Measurements from ENCODE around the gene TMA7.

TMA7 gene

GRCh38 chr3:48425281-48425812 lies 14.7 kb upstream of the TMA7 start:
- Mint-ChIP-seq H3K9me3 (no peaks in the 10 kb centered on the region), H3K27ac (no peak overlapping the region)

DNA sequence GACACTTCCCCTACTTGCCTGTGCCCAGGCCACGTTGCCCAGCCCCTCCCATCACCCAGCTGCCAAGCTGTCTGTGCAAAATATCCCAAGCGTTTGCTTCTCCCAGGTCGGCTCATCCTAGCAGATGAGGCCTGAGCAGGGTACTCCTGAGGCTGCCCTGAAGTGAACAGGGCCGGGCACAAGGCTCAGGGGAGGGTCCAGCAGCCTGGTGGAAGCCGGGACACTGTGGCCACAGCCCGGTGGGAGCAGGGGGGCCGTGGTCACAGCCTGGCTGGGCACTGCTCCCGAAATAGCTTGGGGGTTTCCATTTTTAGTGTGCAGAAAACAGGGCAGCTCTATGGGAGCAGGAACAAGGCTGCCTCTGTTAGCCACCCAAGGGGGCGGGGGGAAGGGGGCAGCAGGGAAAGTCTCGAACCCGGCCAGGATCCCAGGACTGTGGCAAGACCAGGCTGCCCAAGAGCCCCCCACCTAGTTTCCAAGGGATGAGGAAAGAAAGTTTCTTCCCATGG lies 13.6 kb upstream of the TMA7 start:
- Mint-ChIP-seq H3K27ac (no peak overlapping the region), H3K36me3 (ENCODE audit: low read depth) (no peaks in the 10 kb centered on the region), H3K4me1 (ENCODE audit: low read depth) (no peaks in the 10 kb centered on the region), H3K9me3 (no peaks in the 10 kb centered on the region), H3K27me3 (peaks cover 8% of the 10 kb centered on the region), H3K4me3 (no peak overlapping the region)

More at GRCh38 chr3:48425281-48425812, 14.7 kb upstream of the TMA7 start:
- Mint-ChIP-seq H3K36me3 (ENCODE audit: low read depth) (no peaks in the 10 kb centered on the region), H3K27me3 (peaks cover 8% of the 10 kb centered on the region), H3K4me3 (no peak overlapping the region), H3K4me1 (ENCODE audit: low read depth) (no peaks in the 10 kb centered on the region)

GRCh38 chr3:48426944-48427629 lies 13.0 kb upstream of the TMA7 start:
- H3K4me1 Mint-ChIP-seq (ENCODE audit: low read depth) = no peaks in the 10 kb centered on the region
- no peak overlapping the region for H3K4me3 Mint-ChIP-seq
- peaks cover 8% of the 10 kb centered on the region for H3K27me3 Mint-ChIP-seq
- peaks cover 6% of the 10 kb centered on the region for H3K36me3 Mint-ChIP-seq (ENCODE audit: low read depth)
- H3K27ac Mint-ChIP-seq = no peak overlapping the region
- H3K9me3 Mint-ChIP-seq = no peaks in the 10 kb centered on the region

- Mint-ChIP-seq H3K4me3 (peak overlapping the region; percentile 40), H3K9me3 (no peaks in the 10 kb centered on the region), H3K27me3 (peaks cover 8% of the 10 kb centered on the region), H3K36me3 (ENCODE audit: low read depth) (peaks cover 9% of the 10 kb centered on the region), H3K4me1 (ENCODE audit: low read depth) (no peaks in the 10 kb centered on the region), H3K27ac (no peak overlapping the region)
Observed at GRCh38 chr3:48427630-48427962, 12.5 kb upstream of the TMA7 start.

DNA sequence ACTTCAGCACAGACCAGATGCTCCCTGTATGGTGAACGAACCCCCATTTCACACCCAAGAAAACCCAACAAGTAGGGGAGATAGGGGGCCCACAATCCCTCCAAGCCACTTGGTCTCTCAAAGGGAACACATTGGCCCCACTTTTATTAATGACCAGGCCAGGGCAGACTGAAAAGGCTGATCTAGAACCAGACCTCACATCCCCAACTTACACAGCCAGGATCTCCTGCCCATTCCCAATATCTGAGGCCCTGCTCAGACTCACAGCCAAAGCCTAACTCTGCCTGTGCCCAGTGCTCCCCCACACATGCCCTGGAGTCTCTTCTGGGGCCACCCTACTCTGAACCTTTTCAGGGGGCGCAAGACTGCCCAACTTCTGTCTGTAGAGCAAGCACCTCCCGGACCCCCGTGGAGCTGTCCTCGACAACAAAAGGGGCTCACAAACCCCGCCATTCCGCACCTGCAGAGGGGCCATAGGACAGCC lies 11.9 kb upstream of the TMA7 start:
- no peaks in the 10 kb centered on the region for H3K9me3 Mint-ChIP-seq
- H3K36me3 Mint-ChIP-seq (ENCODE audit: low read depth) = peaks cover 11% of the 10 kb centered on the region
- peaks cover 8% of the 10 kb centered on the region for H3K27me3 Mint-ChIP-seq
- no peak overlapping the region for H3K27ac Mint-ChIP-seq
- H3K4me3 Mint-ChIP-seq = peak overlapping the region; percentile 41
- no peaks in the 10 kb centered on the region for H3K4me1 Mint-ChIP-seq (ENCODE audit: low read depth)

DNA sequence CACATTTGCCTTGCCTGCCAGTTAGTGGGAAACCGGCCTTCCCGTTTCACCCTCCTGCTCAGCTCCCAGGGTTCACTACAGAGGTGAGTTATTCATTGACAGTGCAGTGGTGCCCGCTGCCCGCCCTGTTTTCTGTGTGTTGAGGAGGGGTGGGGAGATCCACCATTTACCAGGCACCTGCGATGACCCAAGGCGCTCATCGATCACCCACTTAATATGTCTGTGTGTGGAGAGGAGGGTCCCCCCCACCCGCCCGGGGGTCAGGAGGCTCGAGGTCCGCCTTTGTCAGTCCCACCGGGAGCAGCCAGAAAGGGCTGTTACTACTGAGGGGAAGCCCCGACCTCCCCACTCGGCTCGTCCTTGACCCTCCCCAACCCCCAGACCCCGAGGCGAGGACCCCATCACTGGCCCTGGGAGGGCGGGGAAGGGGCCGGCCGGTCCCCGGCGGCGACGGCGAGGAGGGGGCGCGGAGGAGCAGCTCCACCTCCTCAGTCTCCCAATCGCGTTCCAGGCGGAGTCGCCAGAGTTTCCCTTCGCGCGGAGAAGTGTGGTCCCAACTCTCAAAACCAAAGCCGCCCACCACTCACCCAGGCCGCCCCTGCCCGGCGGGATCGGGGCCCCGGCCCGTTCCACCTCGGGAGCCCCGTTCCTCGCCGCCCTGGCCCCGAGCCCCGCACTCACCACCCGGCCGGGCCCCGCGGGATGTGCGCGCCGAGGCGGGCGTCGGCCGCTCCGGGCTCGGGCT lies 11.3 kb upstream of the TMA7 start:
- Mint-ChIP-seq H3K9me3 (no peaks in the 10 kb centered on the region), H3K36me3 (ENCODE audit: low read depth) (peaks cover 14% of the 10 kb centered on the region), H3K4me1 (ENCODE audit: low read depth) (no peaks in the 10 kb centered on the region), H3K27me3 (peaks cover 8% of the 10 kb centered on the region), H3K4me3 (peak overlapping the region; percentile 41), H3K27ac (no peak overlapping the region)

GRCh38 chr3:48429317-48429959 lies 10.6 kb upstream of the TMA7 start:
- Mint-ChIP-seq H3K36me3 (ENCODE audit: low read depth) (peaks cover 21% of the 10 kb centered on the region), H3K4me3 (peak overlapping the region; percentile 73), H3K27ac (peak overlapping the region; percentile 36)

DNA sequence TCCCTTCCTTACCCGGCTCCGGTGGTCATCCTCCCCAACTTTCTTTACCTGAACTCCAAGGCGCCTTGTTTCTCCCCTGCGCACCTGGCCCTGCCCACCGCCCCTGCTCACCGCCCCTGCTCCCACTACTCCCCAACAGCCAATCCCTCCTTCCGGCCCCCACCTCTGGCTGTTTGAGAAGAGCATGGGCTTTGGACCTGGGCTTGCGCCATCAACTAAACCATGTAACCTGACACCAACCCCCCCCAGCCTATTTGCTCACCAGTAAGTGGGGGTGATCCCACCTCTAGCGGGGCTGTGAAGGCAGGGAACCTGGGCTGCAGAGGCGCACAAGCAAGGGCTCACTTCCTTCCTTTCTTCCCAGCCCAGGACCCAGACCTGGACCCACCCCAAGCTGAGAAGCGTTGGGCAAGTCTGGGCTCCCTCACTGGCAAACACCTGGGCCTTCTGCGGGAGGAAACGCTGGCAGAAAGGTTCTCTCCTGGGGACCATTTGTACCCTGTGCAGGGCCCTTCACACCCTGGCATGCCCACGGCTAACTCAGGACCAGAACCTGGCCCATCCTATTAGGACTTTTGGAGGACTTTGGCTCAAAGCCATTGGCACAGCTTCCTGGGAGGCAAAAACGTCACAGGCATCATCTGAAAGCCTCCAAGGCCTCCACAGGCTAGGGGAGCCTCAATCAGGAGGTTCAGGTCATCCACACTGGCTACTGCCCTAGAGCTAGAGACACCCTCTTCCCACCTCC lies 9.9 kb upstream of the TMA7 start, which contains the start of gene PLXNB1:
PLXNB1 (minus strand) TSS at position 127 of the 748 bp plus-strand sequence. CDS start 5,475 bp downstream, outside the sequence.
- Mint-ChIP-seq H3K4me3 (peak within 1 kb of the TSS; percentile 73), H3K27ac (peak within 1 kb of the TSS; percentile 36), H3K36me3 (ENCODE audit: low read depth) (peaks cover 22% of the 10 kb centered on the region), H3K9me3 (no peaks in the 10 kb centered on the region), H3K27me3 (peaks cover 8% of the 10 kb centered on the region), H3K4me1 (ENCODE audit: low read depth) (peaks cover 5% of the 10 kb centered on the region)

More at GRCh38 chr3:48429317-48429959, 10.6 kb upstream of the TMA7 start:
- H3K27me3 Mint-ChIP-seq = peaks cover 8% of the 10 kb centered on the region
- H3K9me3 Mint-ChIP-seq = no peaks in the 10 kb centered on the region
- H3K4me1 Mint-ChIP-seq (ENCODE audit: low read depth) = peaks cover 5% of the 10 kb centered on the region

- no peak overlapping the region for H3K27ac Mint-ChIP-seq
- H3K4me3 Mint-ChIP-seq = peak overlapping the region; percentile 9
- H3K27me3 Mint-ChIP-seq = peaks cover 8% of the 10 kb centered on the region
- no peaks in the 10 kb centered on the region for H3K9me3 Mint-ChIP-seq
- H3K36me3 Mint-ChIP-seq (ENCODE audit: low read depth) = peaks cover 22% of the 10 kb centered on the region
- peaks cover 5% of the 10 kb centered on the region for H3K4me1 Mint-ChIP-seq (ENCODE audit: low read depth)
Observed at GRCh38 chr3:48430708-48431101, 9.4 kb upstream of the TMA7 start.

DNA sequence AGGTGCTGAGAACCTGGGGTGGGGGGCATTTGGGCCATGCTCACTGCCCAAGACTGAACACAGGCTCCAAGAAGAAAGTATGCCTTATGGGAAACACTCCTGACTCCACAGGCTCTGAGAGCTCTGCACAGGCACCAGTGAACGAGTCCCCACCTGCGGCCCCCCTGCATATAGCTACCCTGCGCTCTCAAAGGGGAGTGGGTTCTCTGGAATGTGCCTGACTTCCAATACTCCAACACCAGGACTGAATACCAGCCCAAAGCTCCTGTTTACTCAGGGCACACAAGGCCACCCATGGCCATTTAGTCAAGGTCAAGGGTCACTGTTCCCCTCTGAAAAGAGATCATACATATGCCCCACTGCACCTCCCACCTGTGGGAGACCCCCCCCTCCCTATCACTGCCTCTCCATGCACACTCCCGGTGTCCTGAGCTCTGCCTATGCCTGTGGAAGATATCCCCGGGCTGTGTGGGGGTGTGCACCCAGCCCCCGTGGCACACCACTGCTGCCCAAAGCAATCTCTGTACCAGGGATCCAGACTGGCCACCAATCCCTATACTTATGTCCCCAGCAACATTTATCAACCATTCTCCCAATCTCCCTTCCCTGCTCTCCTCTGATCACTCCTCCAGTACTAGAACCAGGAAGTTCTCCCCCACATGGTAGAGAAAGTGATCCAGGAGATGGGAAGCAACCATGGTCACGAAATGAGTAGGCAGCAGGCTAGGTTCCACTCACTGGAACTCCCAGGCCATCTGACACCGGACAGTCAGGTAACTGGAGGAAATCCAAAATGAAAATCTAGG lies 8.6 kb upstream of the TMA7 start:
- Mint-ChIP-seq H3K27me3 (peaks cover 8% of the 10 kb centered on the region), H3K4me1 (ENCODE audit: low read depth) (peaks cover 5% of the 10 kb centered on the region), H3K9me3 (no peaks in the 10 kb centered on the region), H3K36me3 (ENCODE audit: low read depth) (peaks cover 22% of the 10 kb centered on the region), H3K4me3 (peak overlapping the region; percentile 9), H3K27ac (no peak overlapping the region)

GRCh38 chr3:48432411-48433371 lies 7.4 kb upstream of the TMA7 start:
- Mint-ChIP-seq H3K4me3 (no peak overlapping the region), H3K36me3 (ENCODE audit: low read depth) (peaks cover 22% of the 10 kb centered on the region), H3K4me1 (ENCODE audit: low read depth) (peaks cover 7% of the 10 kb centered on the region), H3K9me3 (no peaks in the 10 kb centered on the region), H3K27ac (no peak overlapping the region), H3K27me3 (peaks cover 8% of the 10 kb centered on the region)

DNA sequence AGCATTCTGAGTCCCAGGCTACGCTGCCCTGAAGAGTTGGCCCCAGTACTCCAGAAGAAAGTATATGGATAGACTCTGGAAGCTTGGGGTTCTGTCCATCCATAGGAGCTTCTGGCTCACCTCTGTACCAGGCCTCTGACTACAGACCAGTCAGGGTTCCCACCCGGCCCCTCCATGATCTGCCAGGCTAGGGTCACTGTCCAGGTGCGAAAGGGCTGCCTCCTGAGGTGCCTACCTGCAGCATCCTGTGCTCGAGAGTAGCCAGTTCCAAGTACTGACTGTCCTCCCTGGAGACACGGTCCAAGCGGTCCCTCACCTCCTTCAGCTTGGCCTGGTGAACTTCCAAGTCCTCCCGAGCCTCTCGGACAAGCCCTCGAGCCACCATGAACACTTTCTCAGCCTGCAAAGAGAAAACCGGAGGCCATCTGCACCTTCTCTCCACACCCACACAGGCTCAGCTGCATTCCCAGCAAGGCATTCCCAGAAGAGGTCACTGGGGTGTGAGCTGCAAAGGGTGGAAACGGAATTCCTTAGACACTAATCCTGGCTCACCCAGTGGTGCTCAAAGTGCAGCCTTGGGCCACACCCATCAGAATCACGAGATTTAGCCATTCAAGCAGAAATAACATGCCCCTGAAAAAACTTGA lies 6.5 kb upstream of the TMA7 start:
- Mint-ChIP-seq H3K4me1 (ENCODE audit: low read depth) (peaks cover 16% of the 10 kb centered on the region), H3K27me3 (no peaks in the 10 kb centered on the region), H3K27ac (no peak overlapping the region), H3K9me3 (no peaks in the 10 kb centered on the region), H3K36me3 (ENCODE audit: low read depth) (peaks cover 22% of the 10 kb centered on the region), H3K4me3 (no peak overlapping the region)

Measured in stimulated activated naive CD8-positive, alpha-beta T cell treated with anti-CD3 and anti-CD28 coated beads, Interleukin-15, Interleukin-2, amounts not matched to agents 100 ng/mL and 50 ng/mL, for 24 hours (primary cell).